Endothelial cell of umbilical vein (primary cell): ENCODE results near the gene BRSK2. TPM values are rescaled to one million over a fixed set of nuclear protein-coding genes. Genes with fewer than 3 reads are reported as not detected.

Source experiments
- BruUV-seq: library from RNA; stranded (reverse); fragments of 400-500 nt; replicated peaks from 2 replicates; lab custom pipeline; 2021; lab: Mats Ljungman, UMichigan
- CTCF ChIA-PET: fragments of 300-600, 350-600 bp; sonication (Branson Sonifier 250); formaldehyde crosslinking; loops from one replicate; lab custom pipeline; 2021; ENCODE audit warnings: antibody characterized with exemption, inconsistent platforms; lab: Charles Lee
- POLR2A ChIA-PET: fragments of 300-600, 350-600 bp; sonication (Branson Sonifier 250); formaldehyde crosslinking; loops from one replicate; lab custom pipeline; 2021; ENCODE audit warnings: antibody characterized with exemption, inconsistent platforms; lab: Charles Lee
- DNase-seq: peaks from one replicate; pipeline ENCODE4 v3.0.0-alpha.2; 2011; ENCODE audit warnings: low read depth, low spot score
- FAIRE-seq: peaks from 2 replicates; lab custom pipeline; 2011; peaks lifted over from hg19 to GRCh38; lab: Jason Lieb, UNC
- H2AFZ ChIP-seq: 2 replicates; pipeline ENCODE4 v1.6.0; 2012; ENCODE audit warnings: low read depth, low read length, control low read depth, inconsistent platforms
- H3K27ac ChIP-seq: 2 replicates; pipeline ENCODE4 v1.5.1; 2011; ENCODE audit warnings: low read depth, mild to moderate bottlenecking, control low read depth, low read length, moderate library complexity; ENCODE audit not compliant: insufficient read depth
- H3K27me3 ChIP-seq, 2 experiments: 2 replicates each; pipeline versions ENCODE4 v1.6.0 to v1.6.1; 2011; ENCODE audit warnings: low read length in 2 of 2, mixed read lengths in 1 of 2; ENCODE audit not compliant: control insufficient read depth in 2 of 2, insufficient read depth in 2 of 2
- H3K36me3 ChIP-seq, 2 experiments: 2 replicates in 1 of 2; 3 replicates in 1 of 2; pipeline ENCODE4 v1.5.1; 2011; ENCODE audit warnings: low read length in 2 of 2, mild to moderate bottlenecking in 1 of 2, moderate library complexity in 1 of 2; ENCODE audit not compliant: control insufficient read depth in 2 of 2, insufficient read depth in 2 of 2; ENCODE audit errors: extremely low read depth in 1 of 2
- H3K4me1 ChIP-seq: 3 replicates; pipeline ENCODE4 v1.5.1; 2011; ENCODE audit warnings: mild to moderate bottlenecking, low read length; ENCODE audit not compliant: control insufficient read depth, insufficient read depth; ENCODE audit errors: extremely low read depth
- H3K4me2 ChIP-seq: 2 replicates; pipeline ENCODE4 v1.6.1; 2011; ENCODE audit warnings: low read length, control low read depth, mixed read lengths; ENCODE audit not compliant: insufficient read depth
- H3K4me3 ChIP-seq, 3 experiments: fragments of 200-600 bp in 1 of 3; sonication (generic), shearing (Covaris generic) in 1 of 3; replicated peaks in 1 of 3; 2 replicates each; pipeline ENCODE4 v1.5.1; 2011 to 2016; ENCODE audit warnings: control low read depth in 3 of 3, low read length in 3 of 3, mild to moderate bottlenecking in 2 of 3, inconsistent platforms in 1 of 3, low read depth in 1 of 3, moderate library complexity in 1 of 3; ENCODE audit not compliant: insufficient read depth in 1 of 3
- H3K79me2 ChIP-seq: 2 replicates; pipeline ENCODE4 v1.6.0; 2012; ENCODE audit warnings: low read length, inconsistent platforms; ENCODE audit not compliant: control insufficient read depth, insufficient read depth
- H3K9ac ChIP-seq: replicated peaks from 2 replicates; pipeline ENCODE3; 2011; ENCODE audit warnings: low read length, control low read depth; ENCODE audit not compliant: insufficient read depth; ENCODE audit errors: extremely low read depth
- H3K9me1 ChIP-seq: replicated peaks from 3 replicates; pipeline ENCODE4 v1.6.0; 2011; ENCODE audit warnings: mild to moderate bottlenecking, low read length; ENCODE audit not compliant: control insufficient read depth, insufficient read depth; ENCODE audit errors: extremely low read depth
- H3K9me3 ChIP-seq: replicated peaks from 2 replicates; pipeline ENCODE4 v1.5.1; 2012; ENCODE audit warnings: low read length, inconsistent platforms; ENCODE audit not compliant: control insufficient read depth, insufficient read depth
- H4K20me1 ChIP-seq: replicated peaks from 2 replicates; pipeline ENCODE3; 2011; ENCODE audit warnings: mild to moderate bottlenecking, low read length; ENCODE audit not compliant: control insufficient read depth, insufficient read depth; ENCODE audit errors: extremely low read depth
- CTCF ChIP-seq, 2 donors: IDR thresholded peaks; 1 replicate in 1 of 2; 2 replicates in 1 of 2; pipeline ENCODE4 v1.5.1; 2011; ENCODE audit warnings: low read length in 2 of 2, mild to moderate bottlenecking in 2 of 2, moderate library complexity in 2 of 2, control low read depth in 1 of 2, inconsistent platforms in 1 of 2, low read depth in 1 of 2; ENCODE audit not compliant: insufficient read depth in 1 of 2; ENCODE audit errors: extremely low read depth in 1 of 2
- EZH2 ChIP-seq: IDR thresholded peaks from 2 replicates; pipeline ENCODE4 v1.6.1; 2012; ENCODE audit warnings: borderline replicate concordance, low read depth, mild to moderate bottlenecking, moderate library complexity, low read length, inconsistent platforms; ENCODE audit not compliant: severe bottlenecking
- FOS ChIP-seq: IDR thresholded peaks from 2 replicates; pipeline ENCODE4 v1.6.1; 2011; ENCODE audit warnings: mild to moderate bottlenecking, low read length, moderate library complexity, borderline replicate concordance; ENCODE audit not compliant: insufficient read depth
- GATA2 ChIP-seq: IDR thresholded peaks from 2 replicates; pipeline ENCODE4 v1.7.0; 2011; ENCODE audit warnings: low read depth, mild to moderate bottlenecking, moderate library complexity, mixed read lengths, low read length; ENCODE audit not compliant: insufficient read length, insufficient read depth
- JUN ChIP-seq: IDR thresholded peaks from 2 replicates; pipeline ENCODE4 v1.6.1; 2011; ENCODE audit warnings: borderline replicate concordance, low read depth; ENCODE audit not compliant: insufficient read length, insufficient read depth
- MAX ChIP-seq: IDR thresholded peaks from 2 replicates; pipeline ENCODE4 v1.6.1; 2011; ENCODE audit not compliant: insufficient read depth, insufficient read length
- MYC ChIP-seq: IDR thresholded peaks from one replicate; pipeline ENCODE4 v1.6.1; 2011; ENCODE audit warnings: mild to moderate bottlenecking, low read depth, low read length
- POLR2A ChIP-seq: IDR thresholded peaks from 2 replicates; pipeline ENCODE4 v1.6.1; 2012; ENCODE audit warnings: low read depth, mild to moderate bottlenecking, control low read depth, low read length
- POLR2AphosphoS5 ChIP-seq: IDR thresholded peaks from 2 replicates; pipeline ENCODE4 v1.6.1; 2012; ENCODE audit warnings: low read depth, mild to moderate bottlenecking, control low read depth, low read length, moderate library complexity; ENCODE audit not compliant: insufficient read depth
- dilution Hi-C: fragments of 300-500 bp; cut with MboI; formaldehyde crosslinking; loops from one replicate; pipeline ENCODE4 v1.15.0; 2019; ENCODE audit warnings: low sequenced_read_pairs; ENCODE audit not compliant: extremely low pct_ligation_motif_present
- intact Hi-C: fragments of 100-400 bp; cut with micrococcal nuclease; formaldehyde crosslinking; loops from one replicate; pipeline ENCODE4 v1.10.0; 2022
- polyA plus RNA-seq, 4 experiments: library from polyadenylated mRNA; depleted of rRNA in 3 of 4; stranded (reverse) in 3 of 4; unstranded in 1 of 4; fragments of >200 nt; gene quantifications; 2 replicates each; pipeline versions ENCODE4 v1.2.1 to v1.2.3, GENCODE V29; 2011 to 2012; ENCODE audit warnings: missing spikeins in 1 of 4
- total RNA-seq: library from RNA; stranded (reverse); gene quantifications from 2 replicates; pipeline ENCODE4 v1.2.3, GENCODE V29; 2021

The BRSK2 gene
- total and polyA plus RNA-seq, 2 donors (not counting 3 experiments of a cell fraction or from before 2014, with no cell fraction given): 0.08 to 0.20 TPM

GRCh38 chr11:1342946-1343345, 46.8 kb upstream of the BRSK2 start:
- Histone ChIP-seq H3K9me3 (no peaks in the 10 kb centered on the region), H3K4me2 (no peak overlapping the region), H3K79me2 (no peaks in the 10 kb centered on the region), H2AFZ (no peak overlapping the region), H3K9ac (no peak overlapping the region), H3K27ac (no peak overlapping the region), H4K20me1 (no peaks in the 10 kb centered on the region), H3K4me3 (no peak overlapping the region), H3K36me3 (no peaks in the 10 kb centered on the region), H3K4me1 (no peaks in the 10 kb centered on the region), H3K27me3 (no peaks in the 10 kb centered on the region), H3K9me1 (no peaks in the 10 kb centered on the region)
- dilution Hi-C loops (no loop called here), intact Hi-C loops (no loop called here)
- TF ChIP-seq POLR2A (no peak), CTCF (IDR thresholded peaks at IDR 0.05; ENCODE audit: extremely low read depth in 1 of 2, insufficient read depth in 1 of 2, low read depth in 1 of 2, low read length in 2 of 2) (no peak), JUN (no peak), GATA2 (no peak), MYC (no peak), POLR2AphosphoS5 (no peak), EZH2 (no peak), FOS (no peak), MAX (no peak)
- BruUV-seq: no TSS peak
- CTCF ChIA-PET: interaction anchor here (1.4 kb wide), 1 partner anchor 8 kb away, joined by 4 read pairs; no protein-coding TSS in a partner anchor
- DNase-seq: no peak
- no peak for FAIRE-seq
- POLR2A ChIA-PET: no interaction called here
